Nephron progenitor cell (in vitro differentiated cells): ENCODE results near the gene RIPK3.

Experiments
- DNase-seq: peaks from one replicate; pipeline ENCODE4 v3.0.0; 2021
- H3K27ac Mint-ChIP-seq: 2 replicates; pipeline ENCODE4 v1.8.0; 2021; ENCODE audit warnings: mild to moderate bottlenecking, moderate library complexity, mixed read lengths
- H3K27me3 Mint-ChIP-seq: 2 replicates; pipeline ENCODE4 v1.8.0; 2021; ENCODE audit warnings: mild to moderate bottlenecking, low read depth, mixed read lengths; ENCODE audit not compliant: poor library complexity
- H3K36me3 Mint-ChIP-seq: 2 replicates; pipeline ENCODE4 v1.8.0; 2021; ENCODE audit warnings: low read depth, mixed read lengths
- H3K4me1 Mint-ChIP-seq: 2 replicates; pipeline ENCODE4 v1.8.0; 2021; ENCODE audit warnings: mixed read lengths
- H3K4me3 Mint-ChIP-seq: 2 replicates; pipeline ENCODE4 v1.8.0; 2021; ENCODE audit warnings: mild to moderate bottlenecking, moderate library complexity, mixed read lengths
- H3K9me3 Mint-ChIP-seq: 2 replicates; pipeline ENCODE4 v1.8.0; 2021; ENCODE audit warnings: mild to moderate bottlenecking, moderate library complexity, mixed read lengths
- TF ChIP-seq, protein P1 (sequence below): fragments of 200-600 bp; sonication (generic); IDR thresholded peaks from 2 replicates; pipeline ENCODE4 v1.5.0; 2021; ENCODE audit warnings: antibody characterized with exemption

RIPK3 gene

DNA sequence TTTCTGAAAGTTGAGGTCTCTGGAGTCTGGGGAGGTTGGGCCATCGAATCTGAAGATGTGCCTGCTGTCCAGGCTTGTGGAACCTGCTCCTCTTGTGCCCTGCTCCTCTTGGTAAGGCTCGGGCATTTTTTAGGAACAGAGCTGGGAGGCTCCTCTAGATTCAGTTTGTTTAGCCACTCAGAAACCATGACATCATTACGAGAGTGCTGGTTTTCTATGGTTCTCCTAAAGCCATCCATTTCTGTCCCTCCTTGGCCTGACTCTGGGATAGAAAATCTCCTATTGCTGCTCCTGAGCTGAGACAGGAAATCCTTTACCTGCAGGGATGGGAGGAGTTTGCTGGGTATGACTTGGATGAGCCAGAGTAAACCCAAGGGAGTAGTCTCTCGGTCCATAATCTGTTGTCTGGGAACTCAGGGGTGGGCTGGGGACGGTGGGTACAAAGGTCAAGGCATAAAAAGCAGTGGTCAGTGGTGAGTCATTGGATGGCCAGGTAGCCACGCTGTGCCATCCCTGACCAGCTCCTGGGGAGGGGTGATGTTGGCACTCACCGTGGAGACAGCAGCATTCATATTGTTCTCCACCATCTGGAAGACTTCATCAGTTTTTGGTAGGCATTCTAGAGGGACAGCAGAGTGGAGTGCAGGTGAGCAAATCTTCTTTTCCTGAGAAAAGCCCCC is 2.5 kb downstream of the RIPK3 start:
- no peak overlapping the region for H3K27ac Mint-ChIP-seq
- H3K4me3 Mint-ChIP-seq, result peak overlapping the region; percentile 55
- H3K9me3 Mint-ChIP-seq, result no peaks in the 10 kb centered on the region
- H3K27me3 Mint-ChIP-seq, result peaks cover 100% of the 10 kb centered on the region
- peaks cover 61% of the 10 kb centered on the region for H3K4me1 Mint-ChIP-seq
- no peak for DNase-seq
- no peaks in the 10 kb centered on the region for H3K36me3 Mint-ChIP-seq
- TF ChIP-seq, protein P1, sequence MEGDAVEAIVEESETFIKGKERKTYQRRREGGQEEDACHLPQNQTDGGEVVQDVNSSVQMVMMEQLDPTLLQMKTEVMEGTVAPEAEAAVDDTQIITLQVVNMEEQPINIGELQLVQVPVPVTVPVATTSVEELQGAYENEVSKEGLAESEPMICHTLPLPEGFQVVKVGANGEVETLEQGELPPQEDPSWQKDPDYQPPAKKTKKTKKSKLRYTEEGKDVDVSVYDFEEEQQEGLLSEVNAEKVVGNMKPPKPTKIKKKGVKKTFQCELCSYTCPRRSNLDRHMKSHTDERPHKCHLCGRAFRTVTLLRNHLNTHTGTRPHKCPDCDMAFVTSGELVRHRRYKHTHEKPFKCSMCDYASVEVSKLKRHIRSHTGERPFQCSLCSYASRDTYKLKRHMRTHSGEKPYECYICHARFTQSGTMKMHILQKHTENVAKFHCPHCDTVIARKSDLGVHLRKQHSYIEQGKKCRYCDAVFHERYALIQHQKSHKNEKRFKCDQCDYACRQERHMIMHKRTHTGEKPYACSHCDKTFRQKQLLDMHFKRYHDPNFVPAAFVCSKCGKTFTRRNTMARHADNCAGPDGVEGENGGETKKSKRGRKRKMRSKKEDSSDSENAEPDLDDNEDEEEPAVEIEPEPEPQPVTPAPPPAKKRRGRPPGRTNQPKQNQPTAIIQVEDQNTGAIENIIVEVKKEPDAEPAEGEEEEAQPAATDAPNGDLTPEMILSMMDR, result no peak

DNA sequence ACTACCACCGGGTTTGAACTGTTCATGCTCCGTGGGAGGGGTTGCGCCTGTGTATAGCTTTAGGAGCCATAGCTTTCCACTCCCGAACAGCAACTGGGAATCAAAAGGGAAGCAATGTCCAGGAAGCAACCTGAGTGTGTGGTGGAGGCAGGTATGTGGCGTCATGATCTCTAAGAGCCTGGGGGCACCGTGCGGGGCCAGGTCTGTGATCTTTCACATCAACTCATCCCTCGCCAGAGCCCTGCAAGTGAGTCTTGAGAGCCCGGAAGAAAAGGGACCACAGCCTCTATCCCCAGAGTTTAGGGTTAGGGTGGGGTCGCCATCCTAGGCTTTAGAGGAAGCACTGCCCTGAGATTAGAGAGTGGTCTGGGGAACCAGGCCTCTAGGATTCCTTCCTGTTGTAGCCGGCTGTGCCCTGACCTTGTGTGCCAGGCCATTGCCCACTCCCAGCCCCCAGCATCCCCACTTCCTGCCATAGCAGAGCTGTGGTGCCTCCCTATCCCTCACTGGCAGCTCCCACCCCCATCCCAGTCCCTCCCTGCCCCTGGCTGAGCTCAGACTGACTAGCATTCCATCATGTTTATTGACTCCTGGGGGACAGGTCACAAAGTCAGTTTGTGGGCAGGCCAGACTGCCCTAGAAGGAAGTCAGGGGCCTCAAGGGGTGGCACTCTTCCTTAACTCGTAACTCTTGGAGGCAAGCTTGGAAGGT is 4.2 kb downstream of the RIPK3 start:
- no peaks in the 10 kb centered on the region for H3K9me3 Mint-ChIP-seq
- H3K4me1 Mint-ChIP-seq, result peaks cover 68% of the 10 kb centered on the region
- no peak overlapping the region for H3K27ac Mint-ChIP-seq
- peak; percentile 36 for DNase-seq
- H3K36me3 Mint-ChIP-seq, result no peaks in the 10 kb centered on the region
- peak overlapping the region; percentile 78 for H3K4me3 Mint-ChIP-seq
- TF ChIP-seq, protein P1, result no peak
- H3K27me3 Mint-ChIP-seq, result peaks cover 95% of the 10 kb centered on the region

DNA sequence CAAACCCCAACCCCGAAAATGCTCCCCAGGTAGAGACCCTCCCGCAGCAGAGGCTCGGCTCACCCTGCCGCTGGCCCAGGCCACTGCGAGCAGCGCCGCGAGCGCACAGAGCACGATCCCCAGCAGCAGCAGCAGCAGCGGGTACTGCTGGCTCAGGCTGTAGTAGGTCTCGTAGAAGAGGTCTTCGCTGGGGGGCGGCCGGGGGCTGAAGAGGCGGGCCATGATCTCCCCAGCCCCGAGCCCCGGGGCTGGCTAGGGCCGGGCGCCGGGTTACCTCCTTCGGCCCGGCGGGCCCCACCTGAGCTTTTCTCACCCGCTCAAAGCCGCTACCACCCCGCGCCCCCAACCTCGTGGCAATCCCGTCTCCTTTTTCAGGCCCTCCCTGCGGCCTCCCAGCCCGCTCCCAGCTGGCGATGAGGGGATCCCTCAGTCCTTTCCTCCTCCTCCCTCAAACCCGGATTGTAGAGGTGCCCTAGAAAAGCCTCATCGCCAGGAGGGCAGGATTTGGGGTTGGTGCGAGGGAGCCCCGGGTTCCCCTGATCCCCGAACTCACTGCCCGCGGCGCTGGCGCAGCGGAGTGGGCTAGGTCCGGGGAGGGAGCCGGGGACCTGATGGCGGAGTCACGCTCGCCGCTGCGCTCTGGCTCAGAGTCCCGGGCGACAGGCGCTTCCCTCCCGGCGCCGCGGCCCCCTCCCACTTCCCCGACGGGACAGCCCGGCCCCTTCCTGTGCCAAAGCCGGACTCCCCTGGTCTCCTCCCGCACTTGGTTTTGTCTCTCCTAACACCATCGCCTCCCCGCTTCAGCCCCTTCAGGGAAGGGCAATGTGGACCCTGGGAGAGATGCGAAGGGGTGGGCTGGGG is 5.1 kb downstream of the RIPK3 start, which contains the start of gene ADCY4:
Gene ADCY4, minus strand, starts transcription at position 641 of the 861 bp plus-strand sequence. Its CDS starts 419 bp downstream, at position 222.
- H3K27ac Mint-ChIP-seq, result no peak within 1 kb of the TSS
- peak within 1 kb of the TSS; percentile 80 for H3K4me3 Mint-ChIP-seq
- H3K27me3 Mint-ChIP-seq, result peaks cover 95% of the 10 kb centered on the region
- H3K36me3 Mint-ChIP-seq, result no peaks in the 10 kb centered on the region
- DNase-seq, result peak; percentile 60
- no peaks in the 10 kb centered on the region for H3K9me3 Mint-ChIP-seq
- TF ChIP-seq, protein P1, result no peak
- H3K4me1 Mint-ChIP-seq, result peaks cover 64% of the 10 kb centered on the region

GRCh38 chr14:24332268-24332993 is 7.4 kb downstream of the RIPK3 start:
- DNase-seq, result peak; percentile 71
- Mint-ChIP-seq H3K4me3 (peak overlapping the region; percentile 78), H3K36me3 (no peaks in the 10 kb centered on the region), H3K4me1 (peaks cover 50% of the 10 kb centered on the region), H3K27ac (no peak overlapping the region), H3K27me3 (peaks cover 83% of the 10 kb centered on the region), H3K9me3 (peaks cover 8% of the 10 kb centered on the region)
- TF ChIP-seq, protein P1, result peak; percentile 64

DNA sequence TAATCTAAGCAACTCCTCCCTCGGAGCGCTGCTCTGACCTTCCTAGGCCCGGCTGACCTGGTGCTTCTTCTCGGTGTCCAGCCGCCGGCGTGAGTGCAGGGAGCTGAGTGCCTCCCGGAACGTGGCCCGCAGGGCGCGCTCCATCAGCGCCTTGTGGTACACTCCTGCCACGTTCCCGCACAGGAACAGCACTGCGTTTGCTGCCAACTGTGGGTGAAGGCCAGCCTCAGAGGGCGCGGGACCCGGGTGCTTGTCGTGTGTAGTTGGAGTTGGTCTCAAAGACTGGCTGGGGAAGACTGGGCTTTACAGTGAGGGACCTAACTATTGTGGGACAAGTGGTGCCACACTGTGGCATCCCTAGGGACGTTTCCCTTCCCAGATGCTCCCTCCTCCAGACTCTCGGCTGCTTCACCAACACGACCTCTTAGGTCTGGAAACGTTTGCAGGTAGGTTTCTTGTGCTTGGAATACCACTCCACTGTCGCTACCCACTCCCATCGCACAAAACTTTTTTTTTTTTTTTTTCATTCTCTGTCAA is 8.0 kb downstream of the RIPK3 start:
- TF ChIP-seq, protein P1, result no peak
- peak overlapping the region; percentile 78 for H3K4me3 Mint-ChIP-seq
- DNase-seq, result no peak
- peaks cover 49% of the 10 kb centered on the region for H3K4me1 Mint-ChIP-seq
- peaks cover 8% of the 10 kb centered on the region for H3K9me3 Mint-ChIP-seq
- H3K27ac Mint-ChIP-seq, result no peak overlapping the region
- no peaks in the 10 kb centered on the region for H3K36me3 Mint-ChIP-seq
- H3K27me3 Mint-ChIP-seq, result peaks cover 81% of the 10 kb centered on the region
